ENCODE measurements around the gene ATP6V0E1.

ATP6V0E1 gene

GRCh38 chr5:173011566-173011965, 28.0 kb downstream of the ATP6V0E1 start:
- TF ChIP-seq EZH2phosphoT487 (conservative IDR thresholded peaks at IDR 0.05; ENCODE audit: low read length): no peak
- TF ChIP-seq, protein P1, sequence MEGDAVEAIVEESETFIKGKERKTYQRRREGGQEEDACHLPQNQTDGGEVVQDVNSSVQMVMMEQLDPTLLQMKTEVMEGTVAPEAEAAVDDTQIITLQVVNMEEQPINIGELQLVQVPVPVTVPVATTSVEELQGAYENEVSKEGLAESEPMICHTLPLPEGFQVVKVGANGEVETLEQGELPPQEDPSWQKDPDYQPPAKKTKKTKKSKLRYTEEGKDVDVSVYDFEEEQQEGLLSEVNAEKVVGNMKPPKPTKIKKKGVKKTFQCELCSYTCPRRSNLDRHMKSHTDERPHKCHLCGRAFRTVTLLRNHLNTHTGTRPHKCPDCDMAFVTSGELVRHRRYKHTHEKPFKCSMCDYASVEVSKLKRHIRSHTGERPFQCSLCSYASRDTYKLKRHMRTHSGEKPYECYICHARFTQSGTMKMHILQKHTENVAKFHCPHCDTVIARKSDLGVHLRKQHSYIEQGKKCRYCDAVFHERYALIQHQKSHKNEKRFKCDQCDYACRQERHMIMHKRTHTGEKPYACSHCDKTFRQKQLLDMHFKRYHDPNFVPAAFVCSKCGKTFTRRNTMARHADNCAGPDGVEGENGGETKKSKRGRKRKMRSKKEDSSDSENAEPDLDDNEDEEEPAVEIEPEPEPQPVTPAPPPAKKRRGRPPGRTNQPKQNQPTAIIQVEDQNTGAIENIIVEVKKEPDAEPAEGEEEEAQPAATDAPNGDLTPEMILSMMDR (IDR thresholded peaks at IDR 0.05; ENCODE audit: insufficient read depth, low read length, poor library complexity, severe bottlenecking): no peak
- peaks cover 3% of the 10 kb centered on the region; the same call in 1 of the 2 replicates for H3F3A ChIP-seq (ENCODE audit: insufficient read depth)
- H2AFZ ChIP-seq (ENCODE audit: low read depth, low read length, severe bottlenecking): no peak overlapping the region
- no peaks in the 10 kb centered on the region for H3K9me2 ChIP-seq (replicated peaks; ENCODE audit: insufficient read depth, low read length)
- H3K9ac ChIP-seq (ENCODE audit: low read length): no peak overlapping the region
- H3K4me2 ChIP-seq (ENCODE audit: low read depth, low read length, poor library complexity, severe bottlenecking): no peak overlapping the region
- H3K9me3 ChIP-seq (ENCODE audit: insufficient read depth, low read length): no peaks in the 10 kb centered on the region
- no peak overlapping the region for H3K4me3 ChIP-seq (ENCODE audit: insufficient read depth, low read length, poor library complexity, severe bottlenecking)
- H3K27me3 ChIP-seq (ENCODE audit: low read length): no peaks in the 10 kb centered on the region
- H3K79me2 ChIP-seq (ENCODE audit: insufficient read depth, low read length): peaks cover 93% of the 10 kb centered on the region
- peaks cover 16% of the 10 kb centered on the region; the same call in 1 of the 2 replicates for H4K20me1 ChIP-seq (ENCODE audit: low read depth, low read length)
- no peaks in the 10 kb centered on the region for H3K36me3 ChIP-seq (ENCODE audit: low read length)
- no peak overlapping the region for H3K27ac ChIP-seq (ENCODE audit: low read depth, low read length)

GRCh38 chr5:173012882-173013281, 29.3 kb downstream of the ATP6V0E1 start:
- peaks cover 20% of the 10 kb centered on the region; the same call in 1 of the 2 replicates for H4K20me1 ChIP-seq (ENCODE audit: low read depth, low read length)
- no peaks in the 10 kb centered on the region for H3K9me3 ChIP-seq (ENCODE audit: insufficient read depth, low read length)
- H3K9me2 ChIP-seq (replicated peaks; ENCODE audit: insufficient read depth, low read length): no peaks in the 10 kb centered on the region
- peaks cover 3% of the 10 kb centered on the region; the same call in 1 of the 2 replicates for H3F3A ChIP-seq (ENCODE audit: insufficient read depth)
- no peaks in the 10 kb centered on the region for H3K36me3 ChIP-seq (ENCODE audit: low read length)
- no peak overlapping the region for H3K27ac ChIP-seq (ENCODE audit: low read depth, low read length)
- no peak overlapping the region for H2AFZ ChIP-seq (ENCODE audit: low read depth, low read length, severe bottlenecking)
- peaks cover 93% of the 10 kb centered on the region for H3K79me2 ChIP-seq (ENCODE audit: insufficient read depth, low read length)
- no peak for TF ChIP-seq EZH2phosphoT487 (conservative IDR thresholded peaks at IDR 0.05; ENCODE audit: low read length)
- TF ChIP-seq, protein P1 (IDR thresholded peaks at IDR 0.05; ENCODE audit: insufficient read depth, low read length, poor library complexity, severe bottlenecking): no peak
- H3K27me3 ChIP-seq (ENCODE audit: low read length): no peaks in the 10 kb centered on the region
- no peak overlapping the region for H3K4me2 ChIP-seq (ENCODE audit: low read depth, low read length, poor library complexity, severe bottlenecking)
- H3K4me3 ChIP-seq (ENCODE audit: insufficient read depth, low read length, poor library complexity, severe bottlenecking): no peak overlapping the region
- no peak overlapping the region for H3K9ac ChIP-seq (ENCODE audit: low read length)

DNA sequence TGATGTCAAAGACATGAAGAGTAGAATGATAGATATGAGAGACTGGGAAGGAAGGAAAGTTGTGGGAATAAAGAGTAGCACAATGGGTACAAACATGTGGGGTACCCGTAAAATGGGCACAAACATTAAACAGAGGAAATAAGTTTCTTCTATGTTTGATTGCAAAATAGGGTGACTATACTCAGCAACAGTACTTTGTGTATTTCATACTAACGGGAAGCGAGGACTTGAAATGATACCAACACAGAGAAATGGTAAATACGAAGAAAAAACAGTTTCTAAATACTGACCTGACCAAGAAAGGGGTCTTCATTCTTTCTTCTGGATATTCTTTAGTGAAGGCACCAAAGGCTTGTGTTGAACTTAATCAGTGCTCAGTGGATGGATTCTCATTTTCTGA, 31.1 kb downstream of the ATP6V0E1 start:
- TF ChIP-seq, protein P1 (IDR thresholded peaks at IDR 0.05; ENCODE audit: insufficient read depth, low read length, poor library complexity, severe bottlenecking): no peak
- TF ChIP-seq EZH2phosphoT487 (conservative IDR thresholded peaks at IDR 0.05; ENCODE audit: low read length): no peak
- H3K4me3 ChIP-seq (ENCODE audit: insufficient read depth, low read length, poor library complexity, severe bottlenecking): no peak overlapping the region
- no peak overlapping the region for H2AFZ ChIP-seq (ENCODE audit: low read depth, low read length, severe bottlenecking)
- peaks cover 31% of the 10 kb centered on the region; the same call in 1 of the 2 replicates for H4K20me1 ChIP-seq (ENCODE audit: low read depth, low read length)
- peaks cover 3% of the 10 kb centered on the region; the same call in 1 of the 2 replicates for H3F3A ChIP-seq (ENCODE audit: insufficient read depth)
- no peak overlapping the region for H3K4me2 ChIP-seq (ENCODE audit: low read depth, low read length, poor library complexity, severe bottlenecking)
- no peak overlapping the region for H3K9ac ChIP-seq (ENCODE audit: low read length)
- no peaks in the 10 kb centered on the region for H3K36me3 ChIP-seq (ENCODE audit: low read length)
- H3K27ac ChIP-seq (ENCODE audit: low read depth, low read length): no peak overlapping the region
- H3K9me3 ChIP-seq (ENCODE audit: insufficient read depth, low read length): no peaks in the 10 kb centered on the region
- peaks cover 99% of the 10 kb centered on the region for H3K79me2 ChIP-seq (ENCODE audit: insufficient read depth, low read length)
- no peaks in the 10 kb centered on the region for H3K27me3 ChIP-seq (ENCODE audit: low read length)
- no peaks in the 10 kb centered on the region for H3K9me2 ChIP-seq (replicated peaks; ENCODE audit: insufficient read depth, low read length)

Data from SU-DHL-6 (cell line).